Neutrophil (primary cell): Measurements from ENCODE around the gene ERGIC1.

ENCODE experiments used
- H3K27ac ChIP-seq: fragments of 200-600 bp; sonication (generic); 2 replicates; pipeline ENCODE4 v1.5.1; 2016; ENCODE audit warnings: mild to moderate bottlenecking, moderate library complexity
- H3K27me3 ChIP-seq: fragments of 200-600 bp; sonication (generic); 2 replicates; pipeline ENCODE4 v1.6.0; 2016; ENCODE audit warnings: mild to moderate bottlenecking
- H3K36me3 ChIP-seq: fragments of 200-600 bp; sonication (generic); 2 replicates; pipeline ENCODE4 v1.5.1; 2017
- H3K4me1 ChIP-seq, 2 experiments: fragments of 200-600 bp in 1 of 2; sonication (generic) in 1 of 2; 1 replicate in 1 of 2; 2 replicates in 1 of 2; pipeline versions ENCODE4 v1.5.1 to v1.6.1; 2013 to 2016; ENCODE audit warnings: low read depth in 1 of 2, low read length in 1 of 2, mild to moderate bottlenecking in 1 of 2, moderate library complexity in 1 of 2; ENCODE audit not compliant: control insufficient read depth in 1 of 2, insufficient read depth in 1 of 2
- H3K4me3 ChIP-seq, 2 experiments: fragments of 200-600 bp in 1 of 2; sonication (generic) in 1 of 2; 1 replicate in 1 of 2; 2 replicates in 1 of 2; pipeline ENCODE4 v1.5.1; 2013 to 2016; ENCODE audit warnings: low read depth in 1 of 2, low read length in 1 of 2, mild to moderate bottlenecking in 1 of 2, moderate library complexity in 1 of 2
- H3K9me3 ChIP-seq: fragments of 200-600 bp; sonication (generic); 2 replicates; pipeline ENCODE4 v1.5.1; 2016
- CTCF ChIP-seq: fragments of 200-600 bp; sonication (generic); IDR thresholded peaks from 2 replicates; pipeline ENCODE4 v1.5.1; 2016; ENCODE audit warnings: antibody characterized with exemption

Gene ERGIC1

GRCh38 chr5:172943283-172943841, 109.3 kb downstream of the ERGIC1 start:
- H3K4me1 ChIP-seq: no peaks in the 10 kb centered on the region
- H3K27me3 ChIP-seq: no peaks in the 10 kb centered on the region
- peaks cover 42% of the 10 kb centered on the region for H3K36me3 ChIP-seq
- no peak overlapping the region for H3K27ac ChIP-seq
- H3K9me3 ChIP-seq: no peaks in the 10 kb centered on the region
- no peak for TF ChIP-seq CTCF
- H3K4me3 ChIP-seq: no peak overlapping the region

- no peaks in the 10 kb centered on the region for H3K27me3 ChIP-seq
- H3K4me1 ChIP-seq: no peaks in the 10 kb centered on the region
- no peak for TF ChIP-seq CTCF
- no peaks in the 10 kb centered on the region for H3K9me3 ChIP-seq
- H3K27ac ChIP-seq: no peak overlapping the region
- peaks cover 41% of the 10 kb centered on the region for H3K36me3 ChIP-seq
- H3K4me3 ChIP-seq: no peak overlapping the region
Measured at GRCh38 chr5:172943906-172944305, 109.9 kb downstream of the ERGIC1 start.

- H3K9me3 ChIP-seq: no peaks in the 10 kb centered on the region
- no peak overlapping the region for H3K27ac ChIP-seq
- no peak overlapping the region for H3K4me3 ChIP-seq
- no peak for TF ChIP-seq CTCF
- no peaks in the 10 kb centered on the region for H3K4me1 ChIP-seq
- no peaks in the 10 kb centered on the region for H3K27me3 ChIP-seq
- peaks cover 36% of the 10 kb centered on the region for H3K36me3 ChIP-seq
Measured at GRCh38 chr5:172944741-172945140, 110.7 kb downstream of the ERGIC1 start.

GRCh38 chr5:172945151-172945550, 111.1 kb downstream of the ERGIC1 start:
- Histone ChIP-seq H3K9me3 (no peaks in the 10 kb centered on the region), H3K36me3 (peaks cover 32% of the 10 kb centered on the region), H3K27ac (no peak overlapping the region), H3K27me3 (no peaks in the 10 kb centered on the region), H3K4me1 (no peaks in the 10 kb centered on the region), H3K4me3 (no peak overlapping the region)
- no peak for TF ChIP-seq CTCF

- H3K4me1 ChIP-seq: no peaks in the 10 kb centered on the region
- no peak overlapping the region for H3K4me3 ChIP-seq
- TF ChIP-seq CTCF: no peak
- H3K36me3 ChIP-seq: peaks cover 32% of the 10 kb centered on the region
- no peaks in the 10 kb centered on the region for H3K27me3 ChIP-seq
- no peaks in the 10 kb centered on the region for H3K9me3 ChIP-seq
- H3K27ac ChIP-seq: no peak overlapping the region
Measured at GRCh38 chr5:172946146-172946545, 112.1 kb downstream of the ERGIC1 start.

- Histone ChIP-seq H3K4me3 (no peak overlapping the region), H3K27me3 (peaks cover 8% of the 10 kb centered on the region), H3K27ac (no peak overlapping the region), H3K4me1 (no peaks in the 10 kb centered on the region), H3K36me3 (peaks cover 36% of the 10 kb centered on the region), H3K9me3 (no peaks in the 10 kb centered on the region)
- TF ChIP-seq CTCF: no peak
Measured at GRCh38 chr5:172949426-172949825, 115.4 kb downstream of the ERGIC1 start.
